ENCODE measurements around the gene RCOR3.
A peak's percentile ranks its signal among the peaks of the same experiment; 100 is the strongest.

GRCh38 chr1:211258756-211259637, at the start of gene RCOR3:
- TF ChIP-seq CTCF (IDR thresholded peaks at IDR 0.05) (peak; percentile 77), EZH2 (IDR thresholded peaks at IDR 0.05) (peak; percentile 28)
